Panc1 (cell line): ENCODE results near the gene FER1L5. TPM values are rescaled to one million over a fixed set of nuclear protein-coding genes. Genes with fewer than 3 reads are reported as not detected.

ENCODE experiments used
- ATAC-seq: fragments of 200-7000 bp; cut with Tn5 transposase; 2 replicates; pipeline ENCODE4 v1.9.1; 2020; ENCODE audit warnings: mild to moderate bottlenecking, moderate library complexity
- BruUV-seq: library from RNA; stranded (reverse); fragments of 400-500 nt; replicated peaks from 2 replicates; lab custom pipeline; 2021; lab: Mats Ljungman, UMichigan
- CTCF ChIA-PET: fragments of 300-600 bp; sonication (Branson Sonifier 250); formaldehyde crosslinking; loops from one replicate; lab custom pipeline; 2022; ENCODE audit warnings: antibody characterized with exemption; lab: Charles Lee
- POLR2A ChIA-PET: fragments of 300-600 bp; sonication (Branson Sonifier 250); formaldehyde crosslinking; loops from one replicate; lab custom pipeline; 2022; ENCODE audit warnings: antibody characterized with exemption; lab: Charles Lee
- DNase-seq: peaks from one replicate; pipeline ENCODE4 v3.0.0-alpha.2; 2010; ENCODE audit warnings: low read depth, low spot score
- H3K27ac ChIP-seq: 2 replicates; pipeline ENCODE4 v1.5.1; 2011; ENCODE audit warnings: mild to moderate bottlenecking, low read length, inconsistent platforms
- H3K27me3 ChIP-seq: fragments of 200-500 bp; sonication (Bioruptor generic); 2 replicates; pipeline ENCODE4 v1.6.0; 2014; ENCODE audit warnings: low read length, inconsistent platforms; ENCODE audit not compliant: control insufficient read depth, insufficient read depth
- H3K36me3 ChIP-seq: fragments of 200-500 bp; sonication (Bioruptor generic); 2 replicates; pipeline ENCODE4 v1.5.1; 2014; ENCODE audit warnings: inconsistent platforms, mild to moderate bottlenecking, low read length, moderate library complexity; ENCODE audit not compliant: control insufficient read depth, insufficient read depth
- H3K4me1 ChIP-seq: 2 replicates; pipeline ENCODE4 v1.5.1; 2011; ENCODE audit warnings: inconsistent platforms, mild to moderate bottlenecking, low read length, moderate library complexity; ENCODE audit not compliant: control insufficient read depth, insufficient read depth
- H3K4me3 ChIP-seq, 2 experiments: 2 replicates each; pipeline ENCODE4 v1.5.1; 2011 to 2012; ENCODE audit warnings: low read depth in 2 of 2, low read length in 2 of 2, mild to moderate bottlenecking in 2 of 2, inconsistent platforms in 1 of 2, moderate library complexity in 1 of 2
- H3K9me3 ChIP-seq: fragments of 200-500 bp; sonication (Bioruptor generic); 2 replicates; pipeline ENCODE4 v1.5.1; 2014; ENCODE audit warnings: low read depth, mild to moderate bottlenecking, inconsistent platforms, low read length, moderate library complexity; ENCODE audit not compliant: control insufficient read depth, insufficient read depth
- CTCF ChIP-seq: fragments of 450-650 bp; IDR thresholded peaks from 2 replicates; pipeline ENCODE4 v1.5.1; 2017; ENCODE audit warnings: mild to moderate bottlenecking
- POLR2AphosphoS5 ChIP-seq: IDR thresholded peaks from 2 replicates; pipeline ENCODE4 v1.6.1; 2012; ENCODE audit warnings: mild to moderate bottlenecking, low read depth, low read length, moderate library complexity
- REST ChIP-seq, 2 experiments: IDR thresholded peaks; 2 replicates each; pipeline ENCODE4 v1.6.1; 2011 to 2012; ENCODE audit warnings: low read depth in 2 of 2, control low read depth in 1 of 2, low read length in 1 of 2, mild to moderate bottlenecking in 1 of 2, moderate library complexity in 1 of 2; ENCODE audit not compliant: insufficient read depth in 1 of 2
- SIN3A ChIP-seq: IDR thresholded peaks from 2 replicates; pipeline ENCODE4 v1.6.1; 2012; ENCODE audit warnings: low read depth, mild to moderate bottlenecking, low read length, moderate library complexity, borderline replicate concordance; ENCODE audit not compliant: insufficient read depth
- TCF7L2 ChIP-seq: IDR thresholded peaks from 2 replicates; pipeline ENCODE4 v1.6.1; 2011; ENCODE audit warnings: mild to moderate bottlenecking, low read depth, low read length, inconsistent platforms
- in situ Hi-C: cut with HindIII; loops from 2 replicates; pipeline ENCODE4 v1.10.0; 2016; ENCODE audit warnings: low sequenced_read_pairs, low pct_unique_long_range_greater_than_20kb
- intact Hi-C: fragments of 100-400 bp; cut with micrococcal nuclease; formaldehyde crosslinking; loops from one replicate; pipeline ENCODE4 v1.10.0; 2022; ENCODE audit not compliant: unreplicated experiment
- total RNA-seq: library from RNA; stranded (reverse); gene quantifications from one replicate; pipeline ENCODE4 v1.2.1, GENCODE V29; 2021; ENCODE audit not compliant: unreplicated experiment

FER1L5 gene
- total RNA-seq, 1 experiment from 2014 or later, result not detected

DNA sequence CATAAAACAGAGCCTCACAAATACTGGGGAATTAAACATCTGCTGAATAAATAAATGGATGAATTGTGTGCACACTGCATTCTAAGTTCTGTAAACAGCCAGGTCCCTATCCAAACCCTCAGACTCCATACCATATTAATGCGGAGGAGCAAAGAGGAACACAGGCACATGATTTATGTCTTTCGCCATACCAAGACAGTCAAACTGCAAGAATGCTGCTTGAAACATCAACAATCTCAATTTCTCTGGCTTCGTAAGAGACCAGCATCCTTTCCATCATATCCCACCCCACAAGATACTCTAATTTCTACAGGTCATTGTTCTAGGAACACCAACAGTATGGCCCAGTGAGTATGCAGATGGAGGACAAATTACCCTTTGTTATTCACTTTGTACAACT is 19.4 kb upstream of the FER1L5 start:
- TSS peak; percentile 20 for BruUV-seq
- H3K36me3 ChIP-seq, result peaks cover 22% of the 10 kb centered on the region
- CTCF ChIA-PET, result no interaction called here

DNA sequence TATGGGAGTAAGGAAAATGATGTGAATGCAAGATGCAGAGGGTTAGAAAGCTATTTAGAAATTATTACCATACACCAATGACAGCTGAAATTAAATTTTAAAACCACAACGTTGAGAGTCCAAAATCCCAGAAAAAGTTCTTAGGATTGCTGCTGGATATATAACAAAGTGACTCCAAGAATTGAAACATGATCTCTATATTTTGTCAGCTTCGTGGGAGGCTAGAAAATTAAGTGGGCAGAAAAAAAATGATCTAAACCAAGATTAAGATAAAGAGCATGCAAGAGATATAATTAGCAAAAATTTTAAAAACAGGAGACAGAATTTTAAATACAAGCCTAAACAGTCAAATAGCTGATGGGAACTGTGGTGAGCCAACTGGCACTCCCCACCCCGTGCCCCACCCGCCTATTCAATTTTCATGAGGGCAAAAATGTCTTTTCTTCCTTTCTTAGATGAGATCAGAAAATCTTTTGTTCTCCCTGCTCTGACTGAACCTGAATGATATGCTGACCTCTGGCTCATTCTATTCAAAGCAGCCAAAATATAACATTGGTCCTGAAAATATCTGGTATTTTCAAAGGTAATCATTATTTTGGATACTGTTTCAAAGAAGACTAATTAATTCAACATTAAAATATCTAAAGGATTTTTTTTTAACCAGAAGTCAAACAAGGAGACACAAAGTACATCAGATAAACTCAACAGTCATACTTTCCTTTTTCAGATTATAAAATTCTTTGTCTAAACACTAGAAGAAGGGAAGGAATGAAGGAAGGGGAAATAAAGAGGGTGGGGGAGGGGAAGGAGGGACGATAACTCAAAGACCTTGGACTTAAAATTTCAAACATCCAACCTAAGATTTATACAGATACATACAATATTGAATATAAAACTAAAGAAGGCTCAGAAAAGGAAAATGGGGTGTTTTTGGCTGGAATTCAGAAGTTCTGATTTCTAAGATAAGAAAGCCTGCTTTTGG is 16.7 kb upstream of the FER1L5 start:
- BruUV-seq, result no TSS peak
- ChIA-PET CTCF (no interaction called here), POLR2A (no interaction called here)
- TF ChIP-seq SIN3A, result no peak
- no peak for TF ChIP-seq CTCF
- no peak for TF ChIP-seq REST (IDR thresholded peaks at IDR 0.05; ENCODE audit: insufficient read depth in 1 of 2, low read depth in 2 of 2, low read length in 1 of 2)
- no peak for TF ChIP-seq POLR2AphosphoS5
- no peak for TF ChIP-seq TCF7L2
- Histone ChIP-seq H3K4me3 (no peak overlapping the region), H3K9me3 (no peaks in the 10 kb centered on the region), H3K27ac (no peak overlapping the region), H3K4me1 (no peaks in the 10 kb centered on the region), H3K36me3 (peaks cover 20% of the 10 kb centered on the region), H3K27me3 (no peaks in the 10 kb centered on the region)
- ATAC-seq, result no peak
- no peak for DNase-seq
- intact Hi-C loops, result no loop called here
- in situ Hi-C loops, result no loop called here

More for the DNA sequence above, 19.4 kb upstream of the FER1L5 start:
- DNase-seq (no peak), ATAC-seq (no peak)
- Histone ChIP-seq H3K4me3 (no peak overlapping the region), H3K27me3 (no peaks in the 10 kb centered on the region), H3K27ac (no peak overlapping the region), H3K4me1 (no peaks in the 10 kb centered on the region), H3K9me3 (no peaks in the 10 kb centered on the region)
- POLR2A ChIA-PET, result no interaction called here
- TF ChIP-seq TCF7L2 (no peak), CTCF (no peak), REST (IDR thresholded peaks at IDR 0.05; ENCODE audit: insufficient read depth in 1 of 2, low read depth in 2 of 2, low read length in 1 of 2) (no peak)
- in situ Hi-C loops, result no loop called here
- intact Hi-C loops, result no loop called here
